HAP-1 (cell line): ENCODE results near the gene CHST3.
A peak's percentile ranks its signal among the peaks of the same experiment; 100 is the strongest.
"Not testable (repeated sequence)": the region's sequence is repeated elsewhere in the genome, so short reads cannot be mapped to it uniquely, and the experiment has no call there.

Source experiments
- DNase-seq, 2 experiments: peaks; one replicate each; pipeline ENCODE4 v3.0.0-alpha.2; 2016 to 2020; ENCODE audit warnings: low spot score in 2 of 2
- H3K27me3 ChIP-seq: fragments of 250-450 bp; sonication (Bioruptor Pico); 2 replicates; pipeline ENCODE4 v1.5.1; 2020; ENCODE audit warnings: low read depth, mild to moderate bottlenecking, moderate library complexity
- H3K36me3 ChIP-seq: fragments of 250-450 bp; sonication (Bioruptor Pico); replicated peaks from 2 replicates; pipeline ENCODE4 v1.5.1; 2020; ENCODE audit warnings: mild to moderate bottlenecking
- H3K4me1 ChIP-seq: fragments of 250-450 bp; sonication (Bioruptor Pico); 2 replicates; pipeline ENCODE4 v1.5.1; 2020; ENCODE audit warnings: mild to moderate bottlenecking
- H3K4me3 ChIP-seq: fragments of 250-450 bp; sonication (Bioruptor Pico); 2 replicates; pipeline ENCODE4 v1.5.1; 2020; ENCODE audit warnings: mild to moderate bottlenecking, moderate library complexity
- H3K9me3 ChIP-seq: fragments of 250-450 bp; sonication (Bioruptor Pico); 2 replicates; pipeline ENCODE4 v1.5.1; 2020; ENCODE audit warnings: mild to moderate bottlenecking, moderate library complexity
- in situ Hi-C: fragments of 300-500 bp; cut with MboI; formaldehyde crosslinking; loops from 3 replicates; pipeline ENCODE4 v1.14.3; 2020; ENCODE audit warnings: low sequenced_read_pairs, inconsistent platforms, mixed read lengths

CHST3 gene

GRCh38 chr10:71962901-71963300, 1.3 kb upstream of the CHST3 start:
- Histone ChIP-seq H3K27me3 (no peaks in the 10 kb centered on the region), H3K36me3 (no peaks in the 10 kb centered on the region), H3K4me1 (peaks cover 20% of the 10 kb centered on the region), H3K9me3 (no peaks in the 10 kb centered on the region), H3K4me3 (no peak overlapping the region)
- in situ Hi-C loops = loop anchor here (25.0 kb wide), 1 partner anchor 249 kb away; the partner anchor contains the start of genes ANAPC16 and ASCC1
- DNase-seq = no peak

GRCh38 chr10:71963351-71964097, 671 bp upstream of the CHST3 start:
- peak overlapping the region; percentile 53 for H3K4me3 ChIP-seq
- in situ Hi-C loops = loop anchor here (25.0 kb wide), 1 partner anchor 249 kb away; the partner anchor contains the start of genes ANAPC16 and ASCC1

GRCh38 chr10:71964743-71965515, 734 bp downstream of the CHST3 start:
- Histone ChIP-seq H3K9me3 (no peaks in the 10 kb centered on the region), H3K27me3 (no peaks in the 10 kb centered on the region), H3K4me3 (peak overlapping the region; percentile 53), H3K4me1 (peaks cover 24% of the 10 kb centered on the region), H3K36me3 (no peaks in the 10 kb centered on the region)
- peak; percentile 8 to 57 for DNase-seq
- in situ Hi-C loops = loop anchor here (25.0 kb wide), 1 partner anchor 247 kb away; the partner anchor contains the start of genes ANAPC16 and ASCC1

More at GRCh38 chr10:71963351-71964097, 671 bp upstream of the CHST3 start:
- no peak for DNase-seq
- Histone ChIP-seq H3K27me3 (no peaks in the 10 kb centered on the region), H3K9me3 (no peaks in the 10 kb centered on the region), H3K4me1 (peaks cover 24% of the 10 kb centered on the region), H3K36me3 (no peaks in the 10 kb centered on the region)

GRCh38 chr10:71965623-71966022, 1.4 kb downstream of the CHST3 start:
- in situ Hi-C loops = loop anchor here (25.0 kb wide), 1 partner anchor 247 kb away; the partner anchor contains the start of genes ANAPC16 and ASCC1
- Histone ChIP-seq H3K4me1 (peaks cover 24% of the 10 kb centered on the region), H3K4me3 (peak overlapping the region; percentile 53), H3K9me3 (no peaks in the 10 kb centered on the region), H3K36me3 (no peaks in the 10 kb centered on the region), H3K27me3 (no peaks in the 10 kb centered on the region)
- no peak for DNase-seq

- no peak for DNase-seq
- Histone ChIP-seq H3K4me1 (peaks cover 24% of the 10 kb centered on the region), H3K4me3 (peak overlapping the region; percentile 53), H3K27me3 (no peaks in the 10 kb centered on the region), H3K36me3 (no peaks in the 10 kb centered on the region), H3K9me3 (no peaks in the 10 kb centered on the region)
- in situ Hi-C loops = loop anchor here (25.0 kb wide), 1 partner anchor 246 kb away; the partner anchor contains the start of genes ANAPC16 and ASCC1
Measured at GRCh38 chr10:71966046-71967004, 2.1 kb downstream of the CHST3 start.

GRCh38 chr10:71967958-71968357, 3.8 kb downstream of the CHST3 start:
- H3K9me3 ChIP-seq, H3K27me3 ChIP-seq, H3K4me3 ChIP-seq, DNase-seq, H3K36me3 ChIP-seq: not testable (repeated sequence)
- peaks cover 24% of the 10 kb centered on the region for H3K4me1 ChIP-seq
- in situ Hi-C loops = loop anchor here (25.0 kb wide), 1 partner anchor 244 kb away; the partner anchor contains the start of genes ANAPC16 and ASCC1

GRCh38 chr10:71968553-71969474, 4.6 kb downstream of the CHST3 start:
- in situ Hi-C loops = loop anchor here (25.0 kb wide), 1 partner anchor 243 kb away; the partner anchor contains the start of genes ANAPC16 and ASCC1
- no peak for DNase-seq
- peaks cover 22% of the 10 kb centered on the region for H3K4me1 ChIP-seq
- no peaks in the 10 kb centered on the region for H3K36me3 ChIP-seq
- H3K4me3 ChIP-seq = no peak overlapping the region
- H3K27me3 ChIP-seq = no peaks in the 10 kb centered on the region
- H3K9me3 ChIP-seq = no peaks in the 10 kb centered on the region

- Histone ChIP-seq H3K4me3 (no peak overlapping the region), H3K36me3 (no peaks in the 10 kb centered on the region), H3K27me3 (no peaks in the 10 kb centered on the region), H3K9me3 (no peaks in the 10 kb centered on the region), H3K4me1 (peaks cover 21% of the 10 kb centered on the region)
- DNase-seq = no peak
- in situ Hi-C loops = loop anchor here (25.0 kb wide), 1 partner anchor 242 kb away; the partner anchor contains the start of genes ANAPC16 and ASCC1
Measured at GRCh38 chr10:71969929-71970328, 5.7 kb downstream of the CHST3 start.

GRCh38 chr10:71970331-71970730, 6.1 kb downstream of the CHST3 start:
- in situ Hi-C loops = loop anchor here (25.0 kb wide), 1 partner anchor 242 kb away; the partner anchor contains the start of genes ANAPC16 and ASCC1
- Histone ChIP-seq H3K9me3 (no peaks in the 10 kb centered on the region), H3K36me3 (no peaks in the 10 kb centered on the region), H3K27me3 (no peaks in the 10 kb centered on the region), H3K4me1 (peaks cover 19% of the 10 kb centered on the region), H3K4me3 (no peak overlapping the region)
- peak in 1 of 2 experiments; percentile 57 for DNase-seq

GRCh38 chr10:71970869-71971268, 6.7 kb downstream of the CHST3 start:
- no peak overlapping the region for H3K4me3 ChIP-seq
- no peaks in the 10 kb centered on the region for H3K27me3 ChIP-seq
- H3K36me3 ChIP-seq = no peaks in the 10 kb centered on the region
- in situ Hi-C loops = loop anchor here (25.0 kb wide), 1 partner anchor 241 kb away; the partner anchor contains the start of genes ANAPC16 and ASCC1
- no peaks in the 10 kb centered on the region for H3K9me3 ChIP-seq
- DNase-seq = no peak
- H3K4me1 ChIP-seq = peaks cover 14% of the 10 kb centered on the region

GRCh38 chr10:71971311-71971731, 7.1 kb downstream of the CHST3 start:
- Histone ChIP-seq H3K36me3 (no peaks in the 10 kb centered on the region), H3K4me3 (no peak overlapping the region), H3K9me3 (no peaks in the 10 kb centered on the region), H3K4me1 (peaks cover 9% of the 10 kb centered on the region), H3K27me3 (no peaks in the 10 kb centered on the region)
- DNase-seq = no peak
- in situ Hi-C loops = loop anchor here (25.0 kb wide), 1 partner anchor 241 kb away; the partner anchor contains the start of genes ANAPC16 and ASCC1
